GM21786 (cell line): ENCODE data around the gene PPP3CA.
"Not testable (repeated sequence)": the region's sequence is repeated elsewhere in the genome, so short reads cannot be mapped to it uniquely, and the experiment has no call there.

ENCODE experiments used
- ATAC-seq: cut with Tn5 transposase; IDR thresholded peaks from one replicate; pipeline ENCODE4 v1.9.1; 2021; ENCODE audit not compliant: unreplicated experiment

The PPP3CA gene

DNA sequence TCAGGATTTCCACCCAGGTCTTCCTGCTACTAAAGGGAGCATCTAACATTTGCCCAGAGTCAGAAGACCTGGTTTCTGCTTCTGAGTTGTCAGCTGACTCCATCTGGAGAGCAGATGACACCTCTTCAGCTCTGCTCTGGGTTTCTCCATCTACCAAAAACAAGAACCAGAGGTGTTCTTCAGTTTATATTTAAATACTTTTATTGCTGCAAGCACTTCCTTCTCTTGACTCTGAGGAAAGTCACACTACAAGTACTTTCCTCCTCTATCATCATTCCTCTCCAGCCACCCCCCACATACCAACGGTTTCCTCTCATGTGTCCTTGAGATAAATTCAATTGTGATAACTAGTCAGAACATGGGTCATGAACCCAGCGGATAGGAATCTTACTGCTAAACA lies 88.4 kb downstream of the PPP3CA start:
- ATAC-seq: no peak

DNA sequence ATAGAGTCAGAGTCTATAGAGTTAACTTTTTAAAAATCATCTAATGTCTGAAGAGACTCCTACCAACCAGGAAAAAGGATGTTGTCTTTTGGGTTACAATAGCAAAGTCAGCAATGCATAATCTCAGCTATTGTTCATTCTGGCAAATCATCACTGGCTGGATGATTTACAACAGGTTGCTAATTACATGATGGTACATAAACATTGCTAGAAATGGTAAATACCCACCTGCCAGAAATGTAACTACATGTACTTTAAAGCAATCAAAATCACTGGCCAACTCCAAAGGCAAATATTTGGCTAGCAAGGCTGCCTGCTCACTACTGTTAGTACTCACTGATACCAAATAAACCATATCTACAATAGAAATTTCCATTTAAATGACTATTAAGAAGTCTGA lies 91.1 kb downstream of the PPP3CA start:
- ATAC-seq: no peak

DNA sequence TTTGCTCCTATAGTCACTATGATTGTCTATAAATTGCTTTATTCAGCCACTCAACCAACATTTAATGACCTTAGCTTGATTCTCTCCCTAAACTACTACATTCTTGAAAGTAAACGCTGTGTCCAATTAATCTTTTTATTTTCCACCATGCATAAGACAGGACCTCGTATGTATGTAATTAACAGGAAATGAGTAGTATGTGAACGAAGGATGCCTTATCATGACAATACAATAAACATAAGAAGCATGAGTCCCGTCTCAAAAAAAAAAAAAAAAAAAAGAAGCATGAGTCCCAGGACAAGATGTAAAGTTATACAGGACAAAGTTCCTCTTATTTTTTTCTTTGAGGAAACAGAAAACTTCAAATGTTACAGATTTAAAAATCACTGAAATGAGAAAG lies 92.5 kb downstream of the PPP3CA start:
- ATAC-seq: no peak

DNA sequence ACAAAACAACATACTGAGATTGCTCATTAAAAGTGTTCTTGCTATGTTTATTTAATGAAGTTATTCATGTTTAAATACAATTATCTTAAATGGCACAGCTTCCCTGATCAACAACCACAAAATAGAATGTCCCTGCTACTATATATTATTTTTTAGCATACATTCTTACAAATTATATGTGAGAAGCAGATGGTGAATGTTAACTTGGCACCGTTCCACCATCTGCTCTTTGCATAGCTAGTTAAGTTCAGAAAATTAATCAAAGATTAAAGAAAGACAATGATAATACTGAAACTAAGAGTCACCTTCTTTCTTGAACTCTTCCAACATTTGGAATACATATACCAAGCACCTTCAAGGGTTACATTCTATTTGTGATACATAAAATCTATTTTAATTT lies 94.2 kb downstream of the PPP3CA start:
- ATAC-seq: no peak

DNA sequence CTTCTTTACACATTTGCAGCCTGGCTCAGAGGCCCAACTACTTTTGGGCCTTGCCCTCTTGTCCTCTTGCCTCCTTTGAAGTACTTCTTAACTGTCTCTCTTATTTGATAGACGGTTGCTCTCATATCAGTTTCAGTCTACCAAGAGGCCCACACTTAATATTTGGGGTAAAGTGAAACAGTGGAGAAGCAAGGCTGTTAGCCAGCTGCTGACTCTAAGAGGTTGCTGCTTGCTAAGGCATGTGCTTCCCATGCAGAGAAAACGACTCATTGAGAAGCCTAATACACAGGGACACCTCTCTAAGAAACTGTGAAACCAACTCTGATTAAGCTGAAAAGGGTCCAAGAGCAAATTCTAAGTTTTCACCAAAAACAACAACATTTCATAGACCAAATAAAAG lies 94.6 kb downstream of the PPP3CA start:
- no peak for ATAC-seq

DNA sequence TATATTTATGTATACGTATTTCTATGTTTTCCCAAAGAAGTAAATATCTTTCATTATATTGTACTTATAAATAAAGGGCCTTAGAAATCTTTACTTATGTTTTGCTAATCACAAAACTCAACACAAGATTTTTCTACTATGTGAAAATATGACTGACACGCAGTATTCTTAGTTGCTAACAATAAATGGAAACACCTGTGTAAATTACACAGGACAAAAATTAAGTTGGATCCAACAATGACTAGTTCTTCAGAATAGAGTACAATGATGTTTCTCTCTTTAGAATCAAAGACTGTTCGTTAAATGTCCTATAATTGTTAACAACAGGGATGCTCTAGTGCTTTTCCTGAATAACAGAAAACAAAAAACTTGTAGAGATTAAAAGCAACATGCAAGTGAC lies 96.1 kb downstream of the PPP3CA start:
- ATAC-seq: no peak

DNA sequence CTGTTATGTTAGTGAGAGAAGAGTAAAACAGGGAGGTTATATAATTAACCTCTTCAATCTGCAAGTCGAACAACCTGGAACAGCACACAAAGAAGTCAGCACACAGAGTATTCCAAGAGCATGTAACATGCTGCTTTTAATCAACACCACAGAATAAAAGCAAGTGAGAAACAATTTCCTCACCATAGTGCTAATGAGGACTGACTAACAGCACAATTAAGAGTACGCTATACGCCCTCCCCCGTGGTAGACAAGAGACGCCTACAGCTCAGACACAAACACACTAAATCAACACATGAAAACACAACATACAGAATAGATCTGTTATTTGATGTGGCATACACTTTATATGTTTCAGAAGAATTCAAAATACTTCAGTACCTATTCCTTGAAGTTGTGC lies 103.0 kb downstream of the PPP3CA start:
- no peak for ATAC-seq

DNA sequence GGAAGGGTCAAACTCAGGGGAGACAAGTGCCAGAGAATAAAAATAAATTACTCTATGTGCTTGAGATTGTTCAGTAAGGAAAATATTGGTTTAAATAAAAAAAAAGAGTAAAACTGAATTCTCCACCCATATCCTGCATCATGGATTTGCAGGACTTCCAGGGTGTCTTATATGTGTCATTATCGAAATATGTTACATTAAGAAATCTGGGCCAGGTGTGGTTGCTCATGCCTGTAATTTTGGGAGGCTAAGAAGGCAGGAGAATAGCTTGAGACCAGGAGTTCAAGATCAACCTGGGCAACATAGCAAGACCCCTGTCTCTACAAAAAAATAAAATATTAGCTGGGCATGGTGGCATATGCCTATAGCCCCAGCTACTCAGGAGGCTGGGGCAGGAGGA lies 104.9 kb downstream of the PPP3CA start:
- ATAC-seq: no peak

DNA sequence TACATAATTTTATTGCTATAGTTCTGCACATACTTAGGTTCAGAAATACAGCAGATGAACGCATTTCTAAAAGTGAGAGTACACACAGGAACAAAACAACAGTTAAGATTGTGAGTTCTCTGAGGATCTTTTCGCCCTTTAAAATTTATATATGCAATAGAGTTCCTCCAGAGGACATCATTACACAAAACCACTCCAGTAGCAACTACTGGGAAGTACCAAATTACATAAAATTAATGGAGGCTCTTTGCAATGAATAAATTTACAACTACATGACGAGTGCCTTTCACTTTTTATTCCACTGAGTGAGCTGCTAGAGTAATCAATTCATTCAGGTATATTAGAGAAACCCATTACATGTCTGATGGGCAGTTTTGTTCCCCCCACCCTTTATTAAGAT lies 107.2 kb downstream of the PPP3CA start:
- no peak for ATAC-seq

DNA sequence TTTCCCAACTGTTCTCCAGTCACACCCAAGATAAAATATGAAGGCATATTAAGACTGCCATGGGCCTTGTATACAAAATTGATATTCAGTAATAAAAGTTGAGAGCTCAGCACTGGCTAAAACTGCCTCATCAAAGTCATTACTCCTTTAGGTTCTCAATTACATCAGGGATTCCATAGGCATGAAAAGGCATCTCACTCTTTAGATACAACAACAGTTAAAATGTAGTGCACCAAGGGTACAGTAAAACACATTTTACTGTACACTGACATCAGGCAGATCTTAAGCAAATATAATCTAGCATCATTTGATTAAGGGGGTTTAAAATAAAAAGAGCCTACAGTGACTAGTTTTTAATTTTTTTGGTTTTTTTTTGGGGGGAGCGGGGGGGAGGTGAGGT lies 107.7 kb downstream of the PPP3CA start:
- no peak for ATAC-seq

DNA sequence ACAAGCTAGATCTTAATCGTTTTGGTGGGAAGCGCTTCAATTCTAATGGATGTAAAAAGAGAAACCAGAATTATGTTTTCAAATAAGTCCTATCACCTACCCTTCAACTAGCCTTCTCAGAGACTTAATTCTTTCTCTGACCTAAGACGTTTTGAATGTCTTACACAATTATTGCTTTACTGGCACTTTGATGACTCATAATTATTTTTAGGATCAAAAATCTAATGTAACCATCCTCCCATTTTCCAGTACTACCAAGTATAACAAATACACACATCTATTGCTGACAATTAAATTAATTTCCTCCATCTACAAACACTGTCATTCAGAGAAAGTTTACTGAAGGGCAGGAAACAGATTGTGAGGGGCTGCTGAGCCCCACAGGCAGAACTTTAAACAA lies 108.6 kb downstream of the PPP3CA start:
- ATAC-seq: no peak

DNA sequence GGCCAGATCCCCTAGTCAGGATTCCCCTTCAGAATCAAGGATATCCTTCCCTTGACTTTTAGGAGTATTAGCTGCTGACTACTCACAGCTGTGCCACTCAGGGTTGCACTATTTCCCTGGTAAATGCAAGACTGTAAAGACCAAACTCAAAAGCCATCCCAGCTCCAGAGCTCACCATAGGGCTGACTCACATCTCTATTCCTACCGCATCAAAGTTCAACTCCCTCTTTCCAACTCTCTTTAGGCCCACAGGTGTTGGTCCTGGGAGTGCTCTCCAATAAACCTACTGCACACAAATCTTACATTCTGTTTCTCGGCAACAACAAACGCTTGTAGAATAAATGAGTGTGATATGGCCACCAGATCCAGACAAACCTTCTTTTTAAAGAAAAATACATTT lies 109.6 kb downstream of the PPP3CA start:
- ATAC-seq: no peak

DNA sequence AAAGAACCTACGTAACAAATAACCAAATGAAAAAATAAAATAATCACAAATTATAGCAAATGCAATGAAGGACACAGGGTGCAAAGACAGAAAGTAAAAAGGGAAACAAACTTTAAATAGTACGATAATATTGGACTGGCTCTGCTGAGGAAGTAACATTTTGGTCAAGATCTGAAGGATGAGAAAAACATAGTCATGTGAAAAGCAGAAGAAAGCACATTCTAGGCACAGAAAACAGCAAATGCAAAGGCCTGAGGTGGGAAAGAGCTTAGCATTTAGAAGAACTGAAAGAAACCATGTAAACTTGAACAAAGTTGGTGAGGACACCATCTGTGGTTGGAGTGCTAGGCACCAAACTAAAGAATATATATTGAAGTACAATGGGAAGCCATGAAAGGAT lies 111.2 kb downstream of the PPP3CA start:
- ATAC-seq: no peak

DNA sequence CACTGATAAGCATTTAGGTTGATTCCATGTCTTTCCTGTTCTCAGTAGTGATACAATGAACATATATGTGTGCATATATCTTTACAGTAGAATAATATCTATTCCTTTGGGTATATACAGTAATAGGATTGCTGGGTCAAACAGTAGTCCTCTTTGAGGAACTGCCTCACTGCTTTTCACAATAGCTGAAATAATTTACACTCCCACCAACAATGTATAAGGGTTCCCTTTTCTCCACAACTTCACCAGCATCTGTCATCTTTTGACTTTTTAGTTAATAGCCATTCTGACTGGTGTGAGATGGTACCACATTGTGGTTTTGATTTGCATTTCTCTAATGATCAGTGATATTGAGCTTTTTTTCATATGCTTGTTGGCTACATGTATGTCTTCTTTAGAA lies 113.2 kb downstream of the PPP3CA start:
- not testable (repeated sequence) for ATAC-seq

DNA sequence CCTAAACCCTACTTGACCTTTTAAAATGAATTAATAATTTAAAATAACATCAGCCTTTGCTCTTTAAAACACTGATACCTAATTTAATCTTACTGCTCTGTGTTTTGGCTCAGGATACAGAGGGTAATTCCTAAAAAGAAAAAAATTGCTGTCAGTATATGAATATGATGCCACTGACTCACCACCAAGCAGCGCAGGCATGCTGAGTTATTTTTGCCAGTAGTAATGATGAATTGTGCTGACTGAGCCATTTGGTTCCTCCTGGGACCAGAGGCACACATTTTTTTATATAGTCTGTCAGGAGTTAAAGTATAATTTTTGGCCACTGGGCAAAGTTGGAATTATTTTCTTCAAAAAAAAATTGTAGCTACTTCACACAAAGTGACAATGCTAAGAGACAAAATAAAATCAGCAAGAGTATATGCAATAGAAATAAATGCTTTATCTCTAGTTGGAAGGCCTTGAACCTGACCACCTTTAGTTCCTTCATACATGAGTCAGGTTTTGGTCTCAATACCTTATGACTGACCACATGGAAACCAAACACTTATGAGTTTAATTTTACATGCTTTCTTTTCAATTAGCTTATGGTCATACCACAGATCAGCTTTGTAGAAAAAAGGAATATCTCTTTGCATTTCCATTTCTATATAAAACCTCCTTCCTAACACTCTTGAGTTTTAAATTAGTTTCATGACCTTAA lies 115.1 kb downstream of the PPP3CA start:
- peak; percentile 71 for ATAC-seq

DNA sequence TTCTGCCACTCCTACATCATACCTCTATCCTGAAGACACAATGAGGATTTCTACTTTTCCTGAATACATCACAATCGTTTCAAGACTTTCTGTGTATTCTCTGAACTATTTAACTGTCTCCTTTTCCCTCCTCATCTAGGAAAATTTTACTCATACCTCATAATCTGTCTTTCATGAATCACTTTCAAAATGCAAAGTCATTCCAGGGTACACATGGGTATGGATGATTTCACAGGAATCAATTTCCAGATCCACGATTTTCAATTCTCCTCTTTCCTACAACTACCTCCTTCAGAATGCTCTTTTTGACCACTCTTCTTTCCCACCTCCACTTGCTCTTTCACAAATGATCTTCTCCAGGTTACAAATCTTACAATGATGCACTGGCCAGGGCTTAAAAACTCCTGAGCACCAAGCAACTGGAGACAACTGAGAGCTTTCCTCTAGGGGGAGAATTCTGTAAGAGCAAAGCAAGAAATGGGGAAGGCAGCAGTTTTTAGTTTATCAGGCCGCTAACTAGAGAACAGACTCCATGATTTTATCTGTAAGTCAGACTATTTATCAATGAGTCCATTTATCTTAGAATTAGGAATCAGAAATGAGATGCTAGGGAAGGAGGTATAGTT lies 116.4 kb downstream of the PPP3CA start:
- ATAC-seq: no peak

DNA sequence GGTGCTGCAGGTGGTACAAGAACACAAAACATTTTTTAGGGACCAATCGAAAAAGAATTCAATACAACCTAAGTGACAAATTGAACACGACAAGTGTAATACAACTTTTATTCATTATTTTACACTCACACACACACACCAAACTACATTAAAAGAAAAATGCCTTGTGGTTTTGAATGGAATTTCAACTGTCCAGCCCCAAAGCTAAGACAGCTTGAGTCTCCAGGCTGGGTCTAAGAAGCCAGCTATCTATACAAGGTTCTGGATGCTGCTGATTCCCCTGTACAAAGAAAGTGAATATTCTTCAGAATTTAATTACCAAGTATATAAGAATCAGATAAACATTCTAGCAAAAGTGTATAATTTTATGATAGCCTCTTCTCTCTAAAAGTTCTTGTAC lies 118.2 kb downstream of the PPP3CA start:
- ATAC-seq: no peak

DNA sequence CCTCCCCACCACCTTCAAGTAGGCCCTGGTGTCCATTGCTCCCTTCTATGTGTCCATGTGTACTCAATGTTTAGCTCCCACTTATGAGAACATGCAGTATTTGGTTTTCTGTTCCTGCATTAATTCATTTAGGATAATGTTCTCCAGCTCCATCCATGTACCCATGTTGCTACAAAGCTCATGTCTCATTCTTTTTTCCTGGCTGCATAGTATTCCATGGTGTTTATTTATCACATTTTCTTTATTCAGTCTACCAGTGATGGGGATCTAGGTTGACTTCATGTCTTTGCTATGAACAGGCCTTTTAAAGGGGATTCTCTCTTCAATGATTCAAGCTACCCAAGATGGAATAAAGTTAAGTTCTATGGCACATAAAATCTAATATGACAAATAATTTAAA lies 119.6 kb downstream of the PPP3CA start:
- ATAC-seq: no peak

DNA sequence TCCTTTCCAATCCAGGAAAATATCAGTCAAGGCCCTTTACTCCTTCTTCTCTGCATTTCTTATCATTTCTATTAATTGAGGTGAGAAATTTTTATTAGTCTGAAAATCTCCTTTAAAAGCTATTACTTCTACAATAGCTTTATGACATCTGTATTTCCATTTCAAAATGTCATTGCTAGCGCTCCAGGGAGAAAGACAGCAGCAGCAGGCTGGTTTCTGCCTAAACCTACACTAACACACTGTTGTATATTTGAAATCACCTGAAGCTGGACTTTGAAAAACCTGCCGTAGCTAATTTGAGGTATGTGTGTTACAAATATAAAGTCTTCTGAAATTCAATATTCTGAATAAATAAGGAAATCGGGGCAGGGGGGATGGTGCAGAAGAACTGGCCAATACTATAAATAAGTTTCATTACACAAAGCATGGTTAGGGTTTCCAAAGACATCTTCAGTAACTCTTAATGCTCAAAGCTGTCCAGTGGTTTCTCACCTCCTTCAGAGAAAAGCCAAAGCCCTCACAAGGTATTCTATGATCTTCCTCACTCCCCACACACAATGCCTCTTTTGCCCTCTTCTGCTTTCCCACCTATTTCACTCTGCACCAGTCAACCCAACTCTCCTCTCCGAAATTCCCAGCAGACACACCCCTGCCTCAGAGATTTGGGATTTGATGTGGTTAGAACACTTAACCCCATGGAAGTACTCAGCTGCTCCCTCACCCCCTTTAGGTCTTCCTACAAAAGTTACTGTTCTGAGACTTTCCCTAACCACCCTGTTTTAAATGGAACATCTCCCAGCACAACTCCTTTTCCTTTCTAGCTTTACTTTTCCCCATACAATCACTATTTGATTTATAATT lies 122.7 kb downstream of the PPP3CA start:
- ATAC-seq: no peak

DNA sequence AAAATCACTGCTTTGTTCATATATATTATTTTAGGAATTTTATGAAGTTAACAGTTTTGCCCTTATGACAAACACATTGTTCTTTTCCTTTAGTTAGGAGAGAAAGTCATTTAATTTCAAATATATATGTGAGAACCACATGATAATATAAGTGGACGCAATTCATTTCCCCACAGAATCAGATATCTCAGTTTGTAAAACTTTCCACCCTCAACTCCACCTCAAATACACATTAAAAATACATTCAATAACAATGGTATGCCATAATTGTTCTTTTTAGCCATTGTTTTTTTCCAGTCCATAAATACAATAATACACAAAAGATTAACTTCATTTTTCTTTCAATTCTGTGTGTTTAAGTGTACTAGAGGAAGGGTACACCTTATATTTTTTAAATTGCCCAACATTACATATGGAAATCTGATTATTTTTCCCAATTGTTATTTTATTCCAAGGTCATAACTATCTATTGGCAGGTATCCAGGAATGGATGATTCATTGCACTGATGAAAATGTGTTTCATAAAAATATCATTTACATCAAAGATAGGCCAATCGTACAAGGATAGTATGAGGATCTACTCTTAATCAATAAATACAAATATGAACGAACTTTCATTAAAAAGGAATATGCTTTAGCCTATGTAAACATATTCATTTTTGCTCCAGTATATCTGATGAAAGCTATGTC lies 125.0 kb downstream of the PPP3CA start:
- no peak for ATAC-seq

DNA sequence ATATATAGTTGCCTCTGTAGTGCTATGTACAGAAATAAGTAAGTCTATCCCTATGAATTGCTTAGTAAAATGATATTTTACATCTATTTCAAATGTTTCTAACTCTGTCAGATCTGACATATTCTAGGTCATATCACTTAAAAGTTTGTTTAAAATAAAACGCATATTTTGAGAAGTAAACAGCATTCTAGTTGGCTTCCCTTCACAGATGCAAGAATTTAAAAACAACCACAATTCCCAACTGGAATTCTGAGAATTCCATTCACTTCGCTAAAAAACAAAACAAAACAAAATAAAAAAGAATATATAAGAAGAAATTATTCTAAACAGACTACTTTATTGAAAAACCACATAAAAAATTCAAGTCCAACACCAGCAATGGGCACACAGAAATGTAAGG lies 126.0 kb downstream of the PPP3CA start:
- no peak for ATAC-seq

DNA sequence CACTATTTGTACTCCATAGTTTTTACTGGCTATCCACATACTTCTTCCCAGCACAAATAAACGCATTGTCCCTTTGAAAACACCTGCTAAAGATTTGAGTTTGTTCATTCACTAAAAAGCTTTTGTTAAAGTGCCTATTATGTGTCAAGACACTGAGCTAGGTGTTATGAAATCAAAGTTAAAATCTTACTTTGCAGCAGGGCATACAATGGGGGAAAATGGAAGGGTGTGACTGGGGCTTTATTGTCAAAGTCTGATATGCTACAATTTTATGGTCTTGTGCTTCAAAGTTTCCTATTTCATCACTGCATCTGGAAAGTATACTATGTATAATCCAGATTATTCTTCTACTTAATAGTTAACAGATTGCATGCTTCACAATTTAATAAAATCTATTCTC lies 128.4 kb downstream of the PPP3CA start:
- no peak for ATAC-seq
